Stimulated activated CD4-positive, alpha-beta T cell treated with anti-CD3 and anti-CD28 coated beads, Interleukin-2, amount 100 ng/mL, for 48 hours (primary cell): ENCODE measurements around the gene N4BP2.
"Not testable (repeated sequence)": the region's sequence is repeated elsewhere in the genome, so short reads cannot be mapped to it uniquely, and the experiment has no call there.

Source experiments
- DNase-seq, 2 donors: peaks; one replicate each; pipeline ENCODE4 v3.0.0-alpha.2; 2020

N4BP2 gene

GRCh38 chr4:40056716-40057585, at the start of gene N4BP2:
TSS of gene N4BP2 (plus strand) at chr4:40056850. CDS start at chr4:40097341, 40,491 bp downstream.
- DNase-seq: peak; percentile 63 to 70

GRCh38 chr4:40016007-40016406, 40.6 kb upstream of the N4BP2 start:
- no peak for DNase-seq

- DNase-seq: no peak
Observed at GRCh38 chr4:40020221-40020620, 36.4 kb upstream of the N4BP2 start.

- DNase-seq: not testable (repeated sequence)
Observed at GRCh38 chr4:40021116-40021515, 35.5 kb upstream of the N4BP2 start.

- not testable (repeated sequence) for DNase-seq
Observed at GRCh38 chr4:40024049-40024448, 32.6 kb upstream of the N4BP2 start.

GRCh38 chr4:40032785-40033184, 23.9 kb upstream of the N4BP2 start:
- no peak for DNase-seq

GRCh38 chr4:40033613-40034012, 23.0 kb upstream of the N4BP2 start:
- DNase-seq: no peak

GRCh38 chr4:40038977-40039376, 17.7 kb upstream of the N4BP2 start:
- no peak for DNase-seq

- DNase-seq: no peak
Observed at GRCh38 chr4:40040908-40041307, 15.7 kb upstream of the N4BP2 start.

GRCh38 chr4:40043786-40044185, 12.9 kb upstream of the N4BP2 start:
- DNase-seq: no peak

GRCh38 chr4:40046311-40046980, 10.2 kb upstream of the N4BP2 start:
- DNase-seq: peak in 1 of 2 donors; percentile 17

- no peak for DNase-seq
Observed at GRCh38 chr4:40053161-40053560, 3.5 kb upstream of the N4BP2 start.

- DNase-seq: peak in 1 of 2 donors; percentile 26
Observed at GRCh38 chr4:40055511-40055862, 1.2 kb upstream of the N4BP2 start.

- peak; percentile 38 to 42 for DNase-seq
Observed at GRCh38 chr4:40055863-40056715, 561 bp upstream of the N4BP2 start.

GRCh38 chr4:40057586-40058091, 989 bp downstream of the N4BP2 start:
- peak; percentile 52 to 56 for DNase-seq

GRCh38 chr4:40058121-40058520, 1.5 kb downstream of the N4BP2 start:
- no peak for DNase-seq

GRCh38 chr4:40058854-40059253, 2.2 kb downstream of the N4BP2 start:
- DNase-seq: no peak

- DNase-seq: no peak
Observed at GRCh38 chr4:40059362-40059761, 2.7 kb downstream of the N4BP2 start.

GRCh38 chr4:40065010-40065409, 8.4 kb downstream of the N4BP2 start:
- no peak for DNase-seq

GRCh38 chr4:40066651-40067050, 10.0 kb downstream of the N4BP2 start:
- DNase-seq: no peak

GRCh38 chr4:40070387-40070786, 13.7 kb downstream of the N4BP2 start:
- DNase-seq: no peak

- DNase-seq: no peak
Observed at GRCh38 chr4:40086421-40086820, 29.8 kb downstream of the N4BP2 start.

GRCh38 chr4:40087799-40088366, 31.2 kb downstream of the N4BP2 start:
- DNase-seq: no peak
